CD14-positive monocyte (primary cell): ENCODE results near the gene MRPL51. TPM values are rescaled to one million over a fixed set of nuclear protein-coding genes. Genes with fewer than 3 reads are reported as not detected.

Source experiments
- DNase-seq, 3 donors: peaks; one replicate each; pipeline ENCODE4 v3.0.0-alpha.2; 2011 to 2022
- H2AFZ ChIP-seq: 2 replicates; pipeline ENCODE4 v1.6.0; 2012; ENCODE audit warnings: mild to moderate bottlenecking, low read depth, low read length, inconsistent platforms; ENCODE audit not compliant: insufficient read depth, poor library complexity, severe bottlenecking
- H3K27ac ChIP-seq, 2 donors: 1 replicate in 1 of 2; 2 replicates in 1 of 2; pipeline ENCODE4 v1.5.1; 2012 to 2013; ENCODE audit warnings: low read length in 2 of 2, control low read depth in 1 of 2, inconsistent platforms in 1 of 2, low read depth in 1 of 2, mild to moderate bottlenecking in 1 of 2
- H3K27me3 ChIP-seq, 2 donors: one replicate each; pipeline versions ENCODE4 v1.6.0 to v1.6.1; 2011 to 2013; ENCODE audit warnings: low read length in 2 of 2; ENCODE audit not compliant: control insufficient read depth in 2 of 2, insufficient read depth in 2 of 2
- H3K36me3 ChIP-seq, 2 donors: replicated peaks in 1 of 2; 1 replicate in 1 of 2; 2 replicates in 1 of 2; pipeline versions ENCODE4 v1.5.1 to v1.6.1; 2012 to 2013; ENCODE audit warnings: low read length in 2 of 2, control low read depth in 1 of 2, inconsistent platforms in 1 of 2, mild to moderate bottlenecking in 1 of 2; ENCODE audit not compliant: insufficient read depth in 2 of 2, control insufficient read depth in 1 of 2
- H3K4me1 ChIP-seq, 2 donors: 1 replicate in 1 of 2; 2 replicates in 1 of 2; pipeline versions ENCODE4 v1.5.1 to v1.6.1; 2012 to 2013; ENCODE audit warnings: low read length in 2 of 2, control low read depth in 1 of 2, inconsistent platforms in 1 of 2, mild to moderate bottlenecking in 1 of 2, moderate library complexity in 1 of 2; ENCODE audit not compliant: insufficient read depth in 2 of 2, control insufficient read depth in 1 of 2
- H3K4me2 ChIP-seq: replicated peaks from 2 replicates; pipeline ENCODE3; 2012; ENCODE audit warnings: low read length, moderate library complexity, mild to moderate bottlenecking; ENCODE audit not compliant: poor library complexity, severe bottlenecking; ENCODE audit errors: extremely low read depth
- H3K4me3 ChIP-seq, 3 experiments: fragments of 200-600 bp in 1 of 3; sonication (generic) in 1 of 3; replicated peaks in 1 of 3; 1 replicate in 2 of 3; 2 replicates in 1 of 3; pipeline ENCODE4 v1.5.1; 2011 to 2013; ENCODE audit warnings: low read length in 3 of 3, mild to moderate bottlenecking in 3 of 3, control low read depth in 2 of 3, low read depth in 2 of 3, inconsistent platforms in 1 of 3, moderate library complexity in 1 of 3
- H3K79me2 ChIP-seq: 2 replicates; pipeline ENCODE4 v1.6.0; 2012; ENCODE audit warnings: mild to moderate bottlenecking, control low read depth, inconsistent platforms, low read length, moderate library complexity; ENCODE audit not compliant: insufficient read depth
- H3K9ac ChIP-seq: 2 replicates; pipeline ENCODE4 v1.6.0; 2017; ENCODE audit warnings: low read length, mild to moderate bottlenecking; ENCODE audit not compliant: insufficient read depth, poor library complexity, severe bottlenecking
- H3K9me3 ChIP-seq, 2 donors: replicated peaks in 1 of 2; 1 replicate in 1 of 2; 2 replicates in 1 of 2; pipeline versions ENCODE4 v1.5.1 to v1.6.1; 2012 to 2013; ENCODE audit warnings: low read length in 2 of 2, control low read depth in 1 of 2; ENCODE audit not compliant: control insufficient read depth in 1 of 2, insufficient read depth in 1 of 2
- H4K20me1 ChIP-seq: 2 replicates; pipeline ENCODE4 v1.6.0; 2012; ENCODE audit warnings: mild to moderate bottlenecking, low read length, control low read depth, moderate library complexity; ENCODE audit not compliant: insufficient read depth
- H3K27ac Mint-ChIP-seq, 7 donors: one replicate each; pipeline ENCODE4 v1.8.0; 2020; ENCODE audit warnings: mild to moderate bottlenecking in 7 of 7, mixed read lengths in 7 of 7, moderate library complexity in 6 of 7, inconsistent platforms in 2 of 7
- H3K27me3 Mint-ChIP-seq, 3 donors: one replicate each; pipeline ENCODE4 v1.8.0; 2021 to 2022; ENCODE audit warnings: low read depth in 3 of 3, mild to moderate bottlenecking in 3 of 3, mixed read lengths in 3 of 3, moderate library complexity in 3 of 3, inconsistent platforms in 1 of 3
- H3K36me3 Mint-ChIP-seq, 2 donors: one replicate each; pipeline ENCODE4 v1.8.0; 2020; ENCODE audit warnings: mixed read lengths in 2 of 2, inconsistent platforms in 1 of 2, mild to moderate bottlenecking in 1 of 2
- H3K4me1 Mint-ChIP-seq: one replicate; pipeline ENCODE4 v1.8.0; 2020; ENCODE audit warnings: mild to moderate bottlenecking, mixed read lengths
- H3K4me3 Mint-ChIP-seq, 2 donors: one replicate each; pipeline ENCODE4 v1.8.0; 2020; ENCODE audit warnings: mild to moderate bottlenecking in 2 of 2, mixed read lengths in 2 of 2, moderate library complexity in 1 of 2
- H3K9me3 Mint-ChIP-seq, 7 donors: one replicate each; pipeline ENCODE4 v1.8.0; 2020 to 2022; ENCODE audit warnings: mixed read lengths in 7 of 7, mild to moderate bottlenecking in 6 of 7, moderate library complexity in 6 of 7, inconsistent platforms in 2 of 7
- CTCF ChIP-seq: fragments of 200-600 bp; IDR thresholded peaks from one replicate; pipeline ENCODE4 v1.8.0; 2022; ENCODE audit warnings: antibody characterized with exemption, mild to moderate bottlenecking
- WGBS: methylation state at CpG from one replicate; pipeline ENCODE4 v1.1.5; 2013; ENCODE audit warnings: missing lambda C conversion rate; ENCODE audit not compliant: insufficient coverage; 5-methylcytosine and 5-hydroxymethylcytosine counted together
- intact Hi-C, 2 donors: fragments of 100-400 bp; cut with micrococcal nuclease; formaldehyde crosslinking; loops; one replicate each; pipeline versions ENCODE4 v1.15.0 to v1.15.1; 2023
- polyA plus RNA-seq, 3 donors: library from polyadenylated mRNA; depleted of rRNA in 1 of 3; unstranded in 2 of 3; stranded (reverse) in 1 of 3; fragments of 300-500 nt in 2 of 3; fragments of >200 nt in 1 of 3; fragmentation: Illumina TruSeq in 2 of 3; gene quantifications; 1 replicate in 2 of 3; 2 replicates in 1 of 3; pipeline ENCODE4 v1.2.3, GENCODE V29; 2012 to 2021

MRPL51 gene
- polyA plus RNA-seq, 3 donors: 22.0 to 238 (median 189) TPM

GRCh38 chr12:6462234-6462995 is 30.6 kb downstream of the MRPL51 start:
- Histone ChIP-seq H3K79me2 (peaks cover 14% of the 10 kb centered on the region), H3K27ac (peak overlapping the region; percentile 71 to 85), H3K27me3 (no peaks in the 10 kb centered on the region), H3K4me3 (peak overlapping the region in 1 of 3 experiments; percentile 55), H4K20me1 (peaks cover 16% of the 10 kb centered on the region), H2AFZ (no peak overlapping the region), H3K36me3 (peaks cover 45 to 66% of the 10 kb centered on the region in 2 donors), H3K4me2 (peak overlapping the region; percentile 54), H3K9ac (peak overlapping the region; percentile 9), H3K9me3 (no peaks in the 10 kb centered on the region), H3K4me1 (peaks cover 51 to 59% of the 10 kb centered on the region in 2 donors)
- Mint-ChIP-seq H3K4me3 (peak overlapping the region; percentile 56 to 82), H3K9me3 (no peaks in the 10 kb centered on the region), H3K27me3 (peaks cover 0 to 2% (median 1%) of the 10 kb centered on the region in 3 donors), H3K27ac (peak overlapping the region; percentile 84 to 97 (median 94)), H3K36me3 (peaks cover 71 to 78% of the 10 kb centered on the region in 2 donors), H3K4me1 (peaks cover 66% of the 10 kb centered on the region)
- no peak for TF ChIP-seq CTCF
- intact Hi-C loops: loop anchor here (1.0 to 5.0 kb wide), 5 partner anchors 8 to 140 kb away; partner anchors contain the start of genes IFFO1 (in 1 of the 2) and VAMP1 (in 1 of the 2)
- 74% methylated on average over 9 of the region's 14 CpGs for WGBS
- peak in 1 of 3 donors; percentile 70 for DNase-seq

- intact Hi-C loops: loop anchor here (1.0 to 5.0 kb wide), 5 partner anchors 9 to 139 kb away; partner anchors contain the start of genes IFFO1 (in 1 of the 2) and VAMP1 (in 1 of the 2)
- Histone ChIP-seq H3K4me3 (peak overlapping the region in 1 of 3 experiments; percentile 55), H3K79me2 (peaks cover 14% of the 10 kb centered on the region)
Measured at GRCh38 chr12:6461401-6462233, 31.4 kb downstream of the MRPL51 start.

More at GRCh38 chr12:6461401-6462233, 31.4 kb downstream of the MRPL51 start:
- Histone ChIP-seq H3K4me1 (peaks cover 51 to 59% of the 10 kb centered on the region in 2 donors), H3K9me3 (no peaks in the 10 kb centered on the region), H3K9ac (peak overlapping the region; percentile 15), H3K4me2 (peak overlapping the region; percentile 54), H3K27me3 (no peaks in the 10 kb centered on the region), H4K20me1 (peaks cover 16% of the 10 kb centered on the region), H3K36me3 (peaks cover 50 to 69% of the 10 kb centered on the region in 2 donors), H2AFZ (no peak overlapping the region), H3K27ac (peak overlapping the region; percentile 71 to 85)
- peak; percentile 90 to 97 (median 95) for DNase-seq
- TF ChIP-seq CTCF: no peak
- peak overlapping the region; percentile 51 to 82 for H3K4me3 Mint-ChIP-seq
- H3K36me3 Mint-ChIP-seq: peaks cover 70 to 80% of the 10 kb centered on the region in 2 donors
- peaks cover 66% of the 10 kb centered on the region for H3K4me1 Mint-ChIP-seq
- 0% methylated on average over 2 of the region's 15 CpGs for WGBS
- peaks cover 0 to 2% (median 1%) of the 10 kb centered on the region in 3 donors for H3K27me3 Mint-ChIP-seq
- H3K27ac Mint-ChIP-seq: peak overlapping the region; percentile 84 to 97 (median 94)
- no peaks in the 10 kb centered on the region for H3K9me3 Mint-ChIP-seq
